CD4-positive, CD25-positive, alpha-beta regulatory T cell (primary cell): ENCODE results near the gene ANKUB1. TPM values are rescaled to one million over a fixed set of nuclear protein-coding genes. Genes with fewer than 3 reads are reported as not detected.
A peak's percentile ranks its signal among the peaks of the same experiment; 100 is the strongest.

Experiments used
- ATAC-seq, 2 donors: fragments of 150-1000 bp; cut with Tn5 transposase; one replicate each; pipeline ENCODE4 v1.10.0; 2021; ENCODE audit warnings: low read depth in 2 of 2, moderate number of reproducible peaks in 2 of 2, moderate library complexity in 1 of 2
- DNase-seq, 3 donors: peaks; one replicate each; pipeline versions ENCODE4 v3.0.0 to v3.0.0-alpha.2; 2012 to 2022; ENCODE audit warnings: mixed read lengths in 1 of 3
- H3K27ac ChIP-seq: one replicate; pipeline ENCODE4 v1.7.0; 2013; ENCODE audit warnings: mild to moderate bottlenecking, low read length; ENCODE audit not compliant: insufficient read depth, poor library complexity, severe bottlenecking
- H3K27me3 ChIP-seq: one replicate; pipeline ENCODE4 v1.7.0; 2013; ENCODE audit warnings: low read length; ENCODE audit not compliant: control insufficient read depth, insufficient read depth
- H3K36me3 ChIP-seq: one replicate; pipeline ENCODE4 v1.7.0; 2013; ENCODE audit warnings: mild to moderate bottlenecking, low read length, moderate library complexity; ENCODE audit not compliant: control insufficient read depth, insufficient read depth
- H3K4me1 ChIP-seq: 2 replicates; pipeline ENCODE4 v1.7.0; 2013; ENCODE audit warnings: mild to moderate bottlenecking, low read length; ENCODE audit not compliant: insufficient read depth, control insufficient read depth, poor library complexity, severe bottlenecking
- H3K4me3 ChIP-seq: one replicate; pipeline ENCODE4 v1.7.0; 2013; ENCODE audit warnings: low read depth, mild to moderate bottlenecking, low read length, moderate library complexity
- H3K9me3 ChIP-seq, 2 experiments: 1 replicate in 1 of 2; 2 replicates in 1 of 2; pipeline ENCODE4 v1.7.0; 2013; ENCODE audit warnings: low read length in 2 of 2, mild to moderate bottlenecking in 1 of 2, moderate library complexity in 1 of 2; ENCODE audit not compliant: control insufficient read depth in 2 of 2
- H3K27ac Mint-ChIP-seq, 3 donors: one replicate each; pipeline ENCODE4 v1.8.0; 2020 to 2022; ENCODE audit warnings: mild to moderate bottlenecking in 3 of 3, mixed read lengths in 3 of 3, moderate library complexity in 2 of 3
- H3K27me3 Mint-ChIP-seq: one replicate; pipeline ENCODE4 v1.8.0; 2022; ENCODE audit warnings: mild to moderate bottlenecking, mixed read lengths
- H3K36me3 Mint-ChIP-seq: one replicate; pipeline ENCODE4 v1.8.0; 2020; ENCODE audit warnings: mixed read lengths
- H3K4me1 Mint-ChIP-seq, 4 donors: one replicate each; pipeline ENCODE4 v1.8.0; 2020 to 2022; ENCODE audit warnings: mixed read lengths in 4 of 4, mild to moderate bottlenecking in 1 of 4
- H3K4me3 Mint-ChIP-seq, 4 donors: one replicate each; pipeline ENCODE4 v1.8.0; 2020 to 2022; ENCODE audit warnings: mild to moderate bottlenecking in 4 of 4, mixed read lengths in 4 of 4, moderate library complexity in 3 of 4
- H3K9me3 Mint-ChIP-seq, 7 donors: one replicate each; pipeline ENCODE4 v1.8.0; 2020 to 2022; ENCODE audit warnings: mixed read lengths in 7 of 7, mild to moderate bottlenecking in 3 of 7, moderate library complexity in 2 of 7
- polyA plus RNA-seq, 4 donors: library from polyadenylated mRNA; unstranded; fragments of 300-500 nt; fragmentation: Illumina TruSeq; gene quantifications; one replicate each; pipeline ENCODE4 v1.2.3, GENCODE V29; 2021
- total RNA-seq: library from RNA; stranded (reverse); gene quantifications from one replicate; pipeline ENCODE4 v1.2.3, GENCODE V29; 2022

ANKUB1 gene
- total and polyA plus RNA-seq, 5 donors from 2014 or later = not detected

DNA sequence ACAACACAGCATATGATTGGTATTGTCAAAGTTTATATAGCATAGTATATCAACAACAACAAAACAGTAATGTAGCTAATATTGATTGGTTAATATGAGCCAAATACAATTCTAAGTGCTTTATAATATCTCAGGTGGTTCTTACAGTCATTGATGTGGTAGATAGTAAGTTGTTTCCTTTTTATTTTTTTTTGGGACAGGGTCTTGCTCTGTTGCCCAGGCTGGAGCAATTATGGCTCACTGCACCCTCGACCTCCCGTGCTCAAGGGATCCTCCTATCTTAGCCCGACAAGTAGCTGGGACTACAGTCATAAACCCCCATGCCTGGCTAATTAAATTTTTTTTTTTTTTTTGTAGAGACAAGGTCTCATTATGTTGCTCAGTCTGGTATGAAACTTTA, 23.4 kb upstream of the ANKUB1 start:
- no peaks in the 10 kb centered on the region for H3K9me3 ChIP-seq
- H3K4me1 ChIP-seq = peaks cover 45% of the 10 kb centered on the region
- no peak overlapping the region for H3K27ac ChIP-seq
- no peaks in the 10 kb centered on the region for H3K36me3 ChIP-seq
- peaks cover 3% of the 10 kb centered on the region for H3K36me3 Mint-ChIP-seq
- ATAC-seq (no peak), DNase-seq (no peak)
- peaks cover under 1% of the 10 kb centered on the region for H3K27me3 ChIP-seq
- no peak overlapping the region for H3K27ac Mint-ChIP-seq
- H3K9me3 Mint-ChIP-seq = no peaks in the 10 kb centered on the region
- peak overlapping the region in 3 of 4 donors; percentile 2 to 99 (median 3) for H3K4me3 Mint-ChIP-seq
- peaks cover 58 to 74% (median 67%) of the 10 kb centered on the region in 4 donors for H3K4me1 Mint-ChIP-seq
- H3K27me3 Mint-ChIP-seq = no peaks in the 10 kb centered on the region
- H3K4me3 ChIP-seq = peak overlapping the region; percentile 96

DNA sequence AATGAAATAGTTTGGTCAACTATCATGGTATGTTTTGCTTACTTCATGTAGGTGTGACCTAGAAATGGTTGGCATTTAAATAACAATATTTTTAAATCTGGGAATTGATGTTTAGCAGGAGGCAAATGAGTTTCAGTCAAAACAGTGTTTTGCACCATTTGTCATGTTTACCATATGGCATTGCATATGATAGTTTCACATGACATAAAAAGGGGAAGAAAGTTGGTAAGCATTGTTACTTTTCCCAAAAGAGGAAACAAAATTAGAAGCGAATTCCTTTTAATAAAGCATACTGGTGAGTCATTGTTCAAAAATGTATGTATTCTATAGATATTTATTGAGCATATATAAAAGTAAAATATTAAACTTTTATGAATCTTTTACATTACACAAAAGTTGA, 23.0 kb upstream of the ANKUB1 start:
- DNase-seq = no peak
- H3K36me3 Mint-ChIP-seq = peaks cover 3% of the 10 kb centered on the region
- Histone ChIP-seq H3K9me3 (no peaks in the 10 kb centered on the region), H3K4me1 (peaks cover 45% of the 10 kb centered on the region), H3K36me3 (no peaks in the 10 kb centered on the region), H3K4me3 (peak overlapping the region; percentile 96), H3K27me3 (peaks cover 3% of the 10 kb centered on the region), H3K27ac (no peak overlapping the region)
- no peak overlapping the region for H3K27ac Mint-ChIP-seq
- no peak for ATAC-seq
- H3K4me3 Mint-ChIP-seq = peak overlapping the region; percentile 96 to 100 (median 99)
- H3K27me3 Mint-ChIP-seq = no peaks in the 10 kb centered on the region
- peaks cover 57 to 70% (median 64%) of the 10 kb centered on the region in 4 donors for H3K4me1 Mint-ChIP-seq
- H3K9me3 Mint-ChIP-seq = no peaks in the 10 kb centered on the region

DNA sequence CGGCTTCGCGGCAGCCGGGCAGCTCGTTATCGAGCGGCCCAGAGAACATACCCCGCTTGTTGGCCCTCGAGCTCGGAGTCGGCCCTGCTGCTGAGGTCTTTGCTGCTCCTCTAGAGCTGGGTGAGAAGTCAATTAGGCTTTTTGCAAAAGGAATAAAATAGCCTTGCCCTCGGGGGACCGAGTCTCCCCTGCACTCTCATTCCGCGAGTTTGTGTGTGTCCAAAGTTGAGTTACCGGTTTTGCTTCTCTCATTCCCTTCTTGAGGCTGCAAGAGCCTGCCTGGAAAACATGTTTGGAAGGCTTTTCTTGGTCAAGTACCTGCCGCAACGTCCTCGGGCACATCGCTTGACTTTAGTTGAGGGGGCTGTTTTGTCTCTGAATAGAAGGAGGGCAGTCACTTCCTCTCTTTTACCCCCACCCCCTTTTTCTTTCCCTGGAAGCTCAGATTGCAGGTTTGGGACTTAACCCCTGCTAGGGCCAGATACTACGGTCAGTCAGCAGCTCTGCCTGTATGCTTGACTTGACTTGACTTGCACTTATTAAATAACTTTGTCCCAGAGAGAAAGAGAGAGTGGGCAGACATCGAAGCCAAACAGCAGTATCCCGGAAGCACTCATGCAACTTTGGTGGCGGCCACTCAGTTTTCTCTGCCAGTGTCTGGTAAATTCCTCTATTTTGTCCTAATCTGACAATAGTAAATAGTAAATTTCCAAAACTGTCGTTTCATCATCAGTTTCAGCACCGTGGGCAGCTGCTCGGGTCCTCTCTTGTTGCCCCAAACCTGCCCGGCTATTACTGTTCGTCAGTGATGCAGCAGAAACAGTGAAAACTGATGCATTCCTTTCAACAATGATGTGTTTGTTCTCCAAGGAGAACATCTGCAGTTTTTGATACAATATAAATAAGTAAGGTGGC, 21.3 kb upstream of the ANKUB1 start:
- Mint-ChIP-seq H3K27ac (peak overlapping the region; percentile 97 to 99 (median 99)), H3K36me3 (peaks cover 3% of the 10 kb centered on the region), H3K4me1 (peaks cover 46 to 57% (median 52%) of the 10 kb centered on the region in 4 donors), H3K27me3 (peaks cover 8% of the 10 kb centered on the region), H3K9me3 (no peaks in the 10 kb centered on the region), H3K4me3 (peak overlapping the region; percentile 96 to 100 (median 99))
- ATAC-seq (peak; percentile 11 to 12), DNase-seq (peak in 2 of 3 donors; percentile 16 to 45)
- H3K27me3 ChIP-seq = peaks cover 4% of the 10 kb centered on the region
- peaks cover 42% of the 10 kb centered on the region for H3K4me1 ChIP-seq
- peak overlapping the region; percentile 96 for H3K4me3 ChIP-seq
- peak overlapping the region; percentile 93 for H3K27ac ChIP-seq
- H3K9me3 ChIP-seq = no peaks in the 10 kb centered on the region
- no peaks in the 10 kb centered on the region for H3K36me3 ChIP-seq

DNA sequence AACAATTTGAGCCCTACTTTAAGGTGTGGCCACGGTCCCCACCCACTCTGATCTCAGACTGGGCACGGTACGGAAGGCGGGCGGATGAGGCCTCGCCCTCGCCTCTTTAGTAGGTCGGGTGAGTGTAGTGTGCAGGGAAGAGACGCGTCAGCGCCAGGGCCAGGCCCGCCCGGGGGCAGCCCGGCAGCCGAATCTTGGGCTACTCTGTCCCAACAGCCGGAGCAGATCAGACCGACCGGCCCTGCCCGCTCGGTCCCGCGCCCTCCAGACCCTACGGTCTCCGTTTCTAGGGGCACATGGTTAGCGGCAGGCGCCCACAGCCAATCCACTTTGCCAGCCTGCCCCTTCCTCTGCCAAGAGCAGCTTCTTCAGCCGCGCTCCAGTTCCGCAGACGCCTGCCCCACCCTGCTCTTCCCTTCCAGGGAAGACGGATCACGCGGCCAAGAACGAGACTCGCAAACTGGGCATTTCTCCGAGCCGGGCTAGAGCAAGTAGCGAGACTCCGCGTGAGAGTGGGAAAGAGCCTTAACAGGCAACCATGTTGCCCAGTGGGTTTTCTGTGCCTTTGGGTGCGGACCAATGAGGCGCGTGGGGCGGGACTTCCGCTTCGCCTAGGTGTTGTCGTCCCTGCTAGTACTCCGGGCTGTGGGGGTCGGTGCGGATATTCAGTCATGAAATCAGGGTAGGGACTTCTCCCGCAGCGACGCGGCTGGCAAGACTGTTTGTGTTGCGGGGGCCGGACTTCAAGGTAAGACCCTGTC, 20.4 kb upstream of the ANKUB1 start, which contains the start of gene RNF13:
Gene RNF13 (plus strand): TSS at position 610 of the 761 bp plus-strand sequence. CDS start 32,812 bp downstream, outside the sequence.
- H3K9me3 ChIP-seq = no peaks in the 10 kb centered on the region
- peak within 1 kb of the TSS; percentile 96 to 100 (median 99) for H3K4me3 Mint-ChIP-seq
- H3K27me3 ChIP-seq = peaks cover 7% of the 10 kb centered on the region
- H3K4me3 ChIP-seq = peak within 1 kb of the TSS; percentile 96
- no peaks in the 10 kb centered on the region for H3K36me3 ChIP-seq
- peak within 1 kb of the TSS; percentile 97 to 99 (median 99) for H3K27ac Mint-ChIP-seq
- H3K4me1 Mint-ChIP-seq = peaks cover 42 to 51% (median 47%) of the 10 kb centered on the region in 4 donors
- H3K27ac ChIP-seq = peak within 1 kb of the TSS; percentile 93
- peaks cover 3% of the 10 kb centered on the region for H3K36me3 Mint-ChIP-seq
- peaks cover 13% of the 10 kb centered on the region for H3K27me3 Mint-ChIP-seq
- peak; percentile 93 to 96 for ATAC-seq
- peaks cover 35% of the 10 kb centered on the region for H3K4me1 ChIP-seq
- peak; percentile 91 to 96 (median 92) for DNase-seq
- H3K9me3 Mint-ChIP-seq = no peaks in the 10 kb centered on the region

DNA sequence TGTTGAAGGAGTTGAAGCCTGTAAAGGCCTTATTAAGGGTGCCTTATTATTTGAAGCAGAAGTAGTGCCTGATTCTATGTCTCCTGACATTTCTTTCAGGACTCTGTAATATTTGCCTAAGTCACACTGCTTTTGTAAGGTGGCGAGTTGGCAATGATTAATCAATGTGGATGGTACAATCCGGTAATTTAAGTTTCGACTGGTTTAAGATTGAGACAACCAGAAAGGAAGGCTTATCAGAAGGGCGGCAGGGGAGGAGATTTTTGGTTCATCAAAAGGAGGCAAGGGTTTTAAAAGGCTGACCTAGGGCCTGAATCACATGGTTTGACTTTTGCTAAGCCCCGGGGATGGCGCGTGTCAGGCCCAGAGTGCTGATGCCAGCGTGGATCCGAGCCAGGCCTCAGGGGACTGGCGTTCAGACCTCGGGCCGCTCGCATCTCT, 19.8 kb upstream of the ANKUB1 start:
- Histone ChIP-seq H3K27ac (peak overlapping the region; percentile 93), H3K27me3 (peaks cover 9% of the 10 kb centered on the region), H3K4me3 (peak overlapping the region; percentile 96), H3K36me3 (no peaks in the 10 kb centered on the region), H3K9me3 (no peaks in the 10 kb centered on the region), H3K4me1 (peaks cover 34% of the 10 kb centered on the region)
- H3K27me3 Mint-ChIP-seq = peaks cover 13% of the 10 kb centered on the region
- H3K27ac Mint-ChIP-seq = peak overlapping the region; percentile 97 to 99 (median 99)
- H3K9me3 Mint-ChIP-seq = no peaks in the 10 kb centered on the region
- peaks cover 37 to 45% (median 42%) of the 10 kb centered on the region in 4 donors for H3K4me1 Mint-ChIP-seq
- H3K4me3 Mint-ChIP-seq = peak overlapping the region; percentile 96 to 100 (median 99)
- ATAC-seq (no peak), DNase-seq (peak in 1 of 3 donors; percentile 9)
- no peaks in the 10 kb centered on the region for H3K36me3 Mint-ChIP-seq

DNA sequence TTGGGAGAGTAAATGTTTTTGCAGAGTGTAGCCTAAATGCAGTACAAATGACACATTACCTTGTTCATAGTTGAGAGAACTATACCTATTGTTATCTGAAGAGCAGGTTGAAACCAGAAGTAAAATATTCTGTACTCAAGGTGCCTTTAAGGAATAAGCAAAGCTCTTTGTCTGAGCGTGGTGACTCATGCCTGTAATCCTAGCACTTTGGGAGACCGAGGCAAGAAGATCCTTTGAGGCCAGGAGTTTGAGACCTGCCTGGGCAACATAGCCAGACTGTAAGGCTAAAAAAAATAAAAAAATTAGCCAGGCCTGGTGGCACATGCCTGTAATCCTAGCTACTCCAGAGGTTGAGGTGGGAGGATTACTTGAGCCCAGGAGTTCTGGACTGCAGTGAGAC, 18.5 kb upstream of the ANKUB1 start:
- H3K27me3 Mint-ChIP-seq = peaks cover 23% of the 10 kb centered on the region
- ATAC-seq = no peak
- H3K9me3 Mint-ChIP-seq = no peaks in the 10 kb centered on the region
- no peak overlapping the region for H3K27ac ChIP-seq
- peaks cover 27 to 34% (median 30%) of the 10 kb centered on the region in 4 donors for H3K4me1 Mint-ChIP-seq
- H3K4me1 ChIP-seq = peaks cover 27% of the 10 kb centered on the region
- no peaks in the 10 kb centered on the region for H3K9me3 ChIP-seq
- no peak for DNase-seq
- peak overlapping the region in 2 of 4 donors; percentile 21 to 53 for H3K4me3 Mint-ChIP-seq
- no peak overlapping the region for H3K4me3 ChIP-seq
- H3K27me3 ChIP-seq = peaks cover 9% of the 10 kb centered on the region
- H3K36me3 Mint-ChIP-seq = no peaks in the 10 kb centered on the region
- no peak overlapping the region for H3K27ac Mint-ChIP-seq
- H3K36me3 ChIP-seq = no peaks in the 10 kb centered on the region

DNA sequence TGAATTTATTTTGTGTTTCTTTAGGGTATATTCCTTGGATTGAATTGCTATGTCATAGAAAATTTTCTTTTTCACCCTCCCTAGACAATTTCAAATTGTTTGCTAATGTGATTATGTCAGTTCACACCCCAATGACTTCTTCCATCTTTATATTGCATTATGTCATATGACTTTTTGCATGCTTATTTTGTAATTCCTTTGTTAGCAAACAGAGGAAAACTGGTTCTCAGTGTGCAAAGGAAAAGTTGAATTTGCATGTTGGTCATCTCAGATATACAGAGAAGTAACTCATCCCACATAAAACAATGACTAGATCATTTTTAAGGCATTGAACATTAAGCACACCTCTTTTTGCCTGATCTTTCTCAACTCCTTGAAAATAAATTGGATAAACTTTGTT, 17.3 kb upstream of the ANKUB1 start:
- Histone ChIP-seq H3K4me1 (peaks cover 21% of the 10 kb centered on the region), H3K36me3 (no peaks in the 10 kb centered on the region), H3K4me3 (no peak overlapping the region), H3K9me3 (no peaks in the 10 kb centered on the region), H3K27me3 (peaks cover 11% of the 10 kb centered on the region), H3K27ac (no peak overlapping the region)
- Mint-ChIP-seq H3K4me1 (peaks cover 16 to 23% (median 20%) of the 10 kb centered on the region in 4 donors), H3K4me3 (no peak overlapping the region), H3K36me3 (no peaks in the 10 kb centered on the region), H3K9me3 (peaks cover 0 to 2% (median 0%) of the 10 kb centered on the region in 7 donors), H3K27me3 (peaks cover 31% of the 10 kb centered on the region), H3K27ac (no peak overlapping the region)
- no peak for ATAC-seq
- DNase-seq = no peak
